Skeletal muscle tissue (tissue), 4 donors: ENCODE data around the gene ZFYVE27. TPM values are rescaled to one million over a fixed set of nuclear protein-coding genes. Genes with fewer than 3 reads are reported as not detected.

Experiments used
- H3K27ac ChIP-seq: one replicate; pipeline ENCODE4 v1.7.0; 2013; ENCODE audit warnings: mild to moderate bottlenecking, low read depth, low read length, inconsistent platforms
- H3K27me3 ChIP-seq, 3 donors: one replicate each; pipeline ENCODE4 v1.7.0; 2013; ENCODE audit warnings: low read length in 3 of 3; ENCODE audit not compliant: control insufficient read depth in 3 of 3, insufficient read depth in 3 of 3
- H3K36me3 ChIP-seq, 3 donors: one replicate each; pipeline ENCODE4 v1.7.0; 2013; ENCODE audit warnings: low read length in 3 of 3; ENCODE audit not compliant: control insufficient read depth in 3 of 3, insufficient read depth in 3 of 3
- H3K4me1 ChIP-seq, 3 donors: one replicate each; pipeline ENCODE4 v1.7.0; 2013; ENCODE audit warnings: low read length in 3 of 3, mild to moderate bottlenecking in 3 of 3; ENCODE audit not compliant: control insufficient read depth in 3 of 3, insufficient read depth in 3 of 3
- H3K4me3 ChIP-seq, 3 donors: one replicate each; pipeline ENCODE4 v1.7.0; 2013; ENCODE audit warnings: low read length in 3 of 3
- H3K9ac ChIP-seq, 3 donors: one replicate each; pipeline ENCODE4 v1.7.0; 2013; ENCODE audit warnings: low read length in 3 of 3, mild to moderate bottlenecking in 3 of 3, moderate library complexity in 2 of 3, low read depth in 1 of 3
- H3K9me3 ChIP-seq, 3 donors: one replicate each; pipeline ENCODE4 v1.7.0; 2013; ENCODE audit warnings: low read length in 3 of 3; ENCODE audit not compliant: control insufficient read depth in 3 of 3
- total RNA-seq: library from RNA; depleted of rRNA; stranded (reverse); fragments of >200 nt; gene quantifications from one replicate; pipeline ENCODE4 v1.2.3, GENCODE V29; 2014
- donor health status: Osteomylitis.

The ZFYVE27 gene
- total RNA-seq, 1 donor from 2014 or later = 8.4 TPM

GRCh38 chr10:97705006-97705670 lies 31.8 kb upstream of the ZFYVE27 start:
- peaks cover 0 to 8% (median 4%) of the 10 kb centered on the region in 3 donors for H3K4me1 ChIP-seq
- peaks cover 0 to 3% (median 0%) of the 10 kb centered on the region in 3 donors for H3K27me3 ChIP-seq
- no peak overlapping the region for H3K27ac ChIP-seq
- H3K9me3 ChIP-seq = no peaks in the 10 kb centered on the region
- no peak overlapping the region for H3K4me3 ChIP-seq
- no peak overlapping the region for H3K9ac ChIP-seq
- H3K36me3 ChIP-seq = no peaks in the 10 kb centered on the region

GRCh38 chr10:97707134-97707861 lies 29.6 kb upstream of the ZFYVE27 start:
- Histone ChIP-seq H3K4me1 (peaks cover 0 to 11% (median 9%) of the 10 kb centered on the region in 3 donors), H3K9ac (no peak overlapping the region), H3K27me3 (peaks cover 0 to 3% (median 0%) of the 10 kb centered on the region in 3 donors), H3K9me3 (no peaks in the 10 kb centered on the region), H3K4me3 (no peak overlapping the region), H3K36me3 (no peaks in the 10 kb centered on the region), H3K27ac (no peak overlapping the region)

GRCh38 chr10:97708167-97708566 lies 28.8 kb upstream of the ZFYVE27 start:
- Histone ChIP-seq H3K4me1 (peaks cover 0 to 15% (median 14%) of the 10 kb centered on the region in 3 donors), H3K27ac (no peak overlapping the region), H3K9me3 (no peaks in the 10 kb centered on the region)

GRCh38 chr10:97708976-97709946 lies 27.7 kb upstream of the ZFYVE27 start:
- no peak overlapping the region for H3K4me3 ChIP-seq
- H3K27ac ChIP-seq = no peak overlapping the region
- H3K9me3 ChIP-seq = no peaks in the 10 kb centered on the region
- no peak overlapping the region for H3K9ac ChIP-seq
- peaks cover 0 to 3% (median 0%) of the 10 kb centered on the region in 3 donors for H3K27me3 ChIP-seq
- H3K4me1 ChIP-seq = peaks cover 0 to 21% (median 17%) of the 10 kb centered on the region in 3 donors
- H3K36me3 ChIP-seq = no peaks in the 10 kb centered on the region

More at GRCh38 chr10:97708167-97708566, 28.8 kb upstream of the ZFYVE27 start:
- peaks cover 0 to 3% (median 0%) of the 10 kb centered on the region in 3 donors for H3K27me3 ChIP-seq
- H3K36me3 ChIP-seq = no peaks in the 10 kb centered on the region
- H3K9ac ChIP-seq = no peak overlapping the region
- H3K4me3 ChIP-seq = no peak overlapping the region

- Histone ChIP-seq H3K9me3 (no peaks in the 10 kb centered on the region), H3K4me1 (peaks cover 13 to 23% (median 17%) of the 10 kb centered on the region in 3 donors), H3K9ac (no peak overlapping the region), H3K4me3 (no peak overlapping the region), H3K36me3 (no peaks in the 10 kb centered on the region), H3K27ac (no peak overlapping the region), H3K27me3 (peaks cover 0 to 13% (median 0%) of the 10 kb centered on the region in 3 donors)
Observed at GRCh38 chr10:97711640-97712572, 25.0 kb upstream of the ZFYVE27 start.

GRCh38 chr10:97713339-97713825 lies 23.5 kb upstream of the ZFYVE27 start, which contains the start of gene MARVELD1:
Gene MARVELD1 (plus strand): TSS chr10:97713730. CDS start chr10:97713877, 147 bp downstream.
- peak within 1 kb of the TSS; percentile 60 to 83 (median 75) for H3K9ac ChIP-seq
- peaks cover 0 to 2% (median 0%) of the 10 kb centered on the region in 3 donors for H3K36me3 ChIP-seq
- peaks cover 15 to 27% (median 22%) of the 10 kb centered on the region in 3 donors for H3K4me1 ChIP-seq
- H3K27me3 ChIP-seq = peaks cover 0 to 13% (median 0%) of the 10 kb centered on the region in 3 donors
- no peaks in the 10 kb centered on the region for H3K9me3 ChIP-seq
- H3K4me3 ChIP-seq = peak within 1 kb of the TSS; percentile 72 to 83 (median 82)
- H3K27ac ChIP-seq = peak within 1 kb of the TSS; percentile 68

GRCh38 chr10:97713826-97714400 lies 23.0 kb upstream of the ZFYVE27 start:
- peaks cover 20 to 32% (median 26%) of the 10 kb centered on the region in 3 donors for H3K4me1 ChIP-seq
- H3K27ac ChIP-seq = peak overlapping the region; percentile 68
- H3K4me3 ChIP-seq = peak overlapping the region; percentile 72 to 83 (median 82)
- H3K9me3 ChIP-seq = no peaks in the 10 kb centered on the region
- H3K9ac ChIP-seq = peak overlapping the region; percentile 60 to 83 (median 75)
- peaks cover 0 to 13% (median 0%) of the 10 kb centered on the region in 3 donors for H3K27me3 ChIP-seq
- peaks cover 0 to 5% (median 0%) of the 10 kb centered on the region in 3 donors for H3K36me3 ChIP-seq

GRCh38 chr10:97714401-97715258 lies 22.3 kb upstream of the ZFYVE27 start:
- Histone ChIP-seq H3K4me3 (peak overlapping the region; percentile 72 to 83 (median 82)), H3K9me3 (no peaks in the 10 kb centered on the region), H3K4me1 (peaks cover 26 to 28% (median 27%) of the 10 kb centered on the region in 3 donors), H3K27me3 (peaks cover 0 to 12% (median 0%) of the 10 kb centered on the region in 3 donors), H3K36me3 (peaks cover 0 to 5% (median 0%) of the 10 kb centered on the region in 3 donors), H3K9ac (peak overlapping the region; percentile 60 to 83 (median 75)), H3K27ac (peak overlapping the region; percentile 68)
